Uterus (tissue), 2 donors: ENCODE results near the gene ZBTB40.

ENCODE experiments used
- CTCF ChIP-seq, 4 experiments: fragments of 200-600 bp in 2 of 4; fragments of 450-650 bp in 2 of 4; sonication (generic) in 2 of 4; IDR thresholded peaks; one replicate each; pipeline ENCODE4 v1.5.1; 2016 to 2019; ENCODE audit warnings: antibody characterized with exemption in 4 of 4, mild to moderate bottlenecking in 2 of 4, moderate library complexity in 1 of 4
- POLR2A ChIP-seq, 2 donors: fragments of 450-650 bp; IDR thresholded peaks; one replicate each; pipeline ENCODE4 v1.6.1; 2016; ENCODE audit warnings: antibody characterized with exemption in 2 of 2, mild to moderate bottlenecking in 1 of 2, moderate library complexity in 1 of 2

DNA sequence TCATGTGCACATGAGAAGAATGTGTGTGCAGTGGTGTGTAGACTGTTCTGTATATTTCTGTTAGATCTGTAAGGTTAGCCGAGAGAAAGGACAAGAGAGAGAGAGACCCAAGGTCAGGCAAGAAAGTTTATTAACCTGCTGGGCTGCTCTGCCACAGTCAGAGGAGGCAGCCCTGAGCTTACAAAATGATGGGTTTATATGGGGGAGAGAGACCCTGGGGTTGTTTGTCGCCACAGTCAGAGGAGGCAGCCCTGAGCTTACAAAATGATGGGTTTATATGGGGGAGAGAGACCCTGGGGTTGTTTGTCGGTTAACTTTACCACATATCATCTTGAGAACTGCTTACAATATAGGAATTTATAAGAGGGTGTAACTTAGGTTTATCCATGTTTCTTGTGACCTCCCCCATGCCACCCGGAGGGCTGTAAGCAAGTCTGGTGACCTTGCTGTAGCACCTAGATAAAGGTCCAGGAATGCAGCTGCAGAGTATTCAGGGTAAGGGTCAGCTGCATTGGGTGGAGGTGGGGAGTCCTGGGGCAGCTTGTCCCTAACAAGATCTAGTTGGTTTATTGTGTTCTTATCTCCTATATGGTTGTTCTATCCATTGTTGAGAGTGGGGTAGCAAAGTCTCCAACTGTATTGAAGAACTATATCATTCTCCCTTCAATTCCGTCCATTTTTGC, 9.3 kb upstream of the ZBTB40 start:
- no peak for TF ChIP-seq CTCF (IDR thresholded peaks at IDR 0.05)
- TF ChIP-seq POLR2A (IDR thresholded peaks at IDR 0.05), result no peak
